Endometrial microvascular endothelial cells (primary cell): ENCODE data around the gene CRIM1. TPM values are rescaled to one million over a fixed set of nuclear protein-coding genes. Genes with fewer than 3 reads are reported as not detected.

Source experiments
- in situ Hi-C: cut with HindIII; loops from 2 replicates; pipeline ENCODE4 v1.10.0; 2017; ENCODE audit warnings: low sequenced_read_pairs, low pct_unique_long_range_greater_than_20kb; ENCODE audit errors: inconsistent ontology term
- total RNA-seq: library from RNA; depleted of rRNA; stranded (reverse); fragments of >200 nt; gene quantifications from one replicate; pipeline ENCODE4 v1.2.3, GENCODE V29; 2015; ENCODE audit errors: inconsistent ontology term

Gene CRIM1
- total RNA-seq, 1 donor from 2014 or later = 906 TPM

GRCh38 chr2:36409335-36409734 lies 53.8 kb downstream of the CRIM1 start:
- in situ Hi-C loops = no loop called here

- in situ Hi-C loops = no loop called here
Measured at GRCh38 chr2:36409935-36410334, 54.4 kb downstream of the CRIM1 start.

- in situ Hi-C loops = no loop called here
Measured at GRCh38 chr2:36410681-36411080, 55.1 kb downstream of the CRIM1 start.

- in situ Hi-C loops = no loop called here
Measured at GRCh38 chr2:36411962-36412444, 56.4 kb downstream of the CRIM1 start.

- in situ Hi-C loops = no loop called here
Measured at GRCh38 chr2:36413218-36413617, 57.6 kb downstream of the CRIM1 start.

GRCh38 chr2:36414307-36414706 lies 58.7 kb downstream of the CRIM1 start:
- in situ Hi-C loops = no loop called here

GRCh38 chr2:36415381-36416022 lies 59.9 kb downstream of the CRIM1 start:
- in situ Hi-C loops = no loop called here

GRCh38 chr2:36416370-36417165 lies 61.0 kb downstream of the CRIM1 start:
- in situ Hi-C loops = no loop called here

GRCh38 chr2:36420569-36421181 lies 65.1 kb downstream of the CRIM1 start:
- in situ Hi-C loops = no loop called here

GRCh38 chr2:36421379-36421778 lies 65.8 kb downstream of the CRIM1 start:
- in situ Hi-C loops = no loop called here

GRCh38 chr2:36423172-36423571 lies 67.6 kb downstream of the CRIM1 start:
- in situ Hi-C loops = no loop called here

GRCh38 chr2:36423619-36424120 lies 68.1 kb downstream of the CRIM1 start:
- in situ Hi-C loops = no loop called here

GRCh38 chr2:36425608-36426355 lies 70.2 kb downstream of the CRIM1 start:
- in situ Hi-C loops = no loop called here

- in situ Hi-C loops = no loop called here
Measured at GRCh38 chr2:36427790-36428243, 72.2 kb downstream of the CRIM1 start.

- in situ Hi-C loops = no loop called here
Measured at GRCh38 chr2:36430549-36430948, 75.0 kb downstream of the CRIM1 start.

GRCh38 chr2:36432479-36432878 lies 76.9 kb downstream of the CRIM1 start:
- in situ Hi-C loops = no loop called here

- in situ Hi-C loops = no loop called here
Measured at GRCh38 chr2:36433311-36434217, 78.0 kb downstream of the CRIM1 start.

GRCh38 chr2:36438449-36438977 lies 82.9 kb downstream of the CRIM1 start:
- in situ Hi-C loops = no loop called here
